Dermis lymphatic vessel endothelial cell (primary cell): ENCODE data around the gene HOXB3. TPM values are rescaled to one million over a fixed set of nuclear protein-coding genes. Genes with fewer than 3 reads are reported as not detected.

ENCODE experiments used
- total RNA-seq: library from RNA; depleted of rRNA; stranded (reverse); fragments of >200 nt; gene quantifications from 2 replicates; pipeline ENCODE4 v1.2.1, GENCODE V29; 2014

The HOXB3 gene
- 1.7 and 5.7 TPM in 2 replicates for total RNA-seq

DNA sequence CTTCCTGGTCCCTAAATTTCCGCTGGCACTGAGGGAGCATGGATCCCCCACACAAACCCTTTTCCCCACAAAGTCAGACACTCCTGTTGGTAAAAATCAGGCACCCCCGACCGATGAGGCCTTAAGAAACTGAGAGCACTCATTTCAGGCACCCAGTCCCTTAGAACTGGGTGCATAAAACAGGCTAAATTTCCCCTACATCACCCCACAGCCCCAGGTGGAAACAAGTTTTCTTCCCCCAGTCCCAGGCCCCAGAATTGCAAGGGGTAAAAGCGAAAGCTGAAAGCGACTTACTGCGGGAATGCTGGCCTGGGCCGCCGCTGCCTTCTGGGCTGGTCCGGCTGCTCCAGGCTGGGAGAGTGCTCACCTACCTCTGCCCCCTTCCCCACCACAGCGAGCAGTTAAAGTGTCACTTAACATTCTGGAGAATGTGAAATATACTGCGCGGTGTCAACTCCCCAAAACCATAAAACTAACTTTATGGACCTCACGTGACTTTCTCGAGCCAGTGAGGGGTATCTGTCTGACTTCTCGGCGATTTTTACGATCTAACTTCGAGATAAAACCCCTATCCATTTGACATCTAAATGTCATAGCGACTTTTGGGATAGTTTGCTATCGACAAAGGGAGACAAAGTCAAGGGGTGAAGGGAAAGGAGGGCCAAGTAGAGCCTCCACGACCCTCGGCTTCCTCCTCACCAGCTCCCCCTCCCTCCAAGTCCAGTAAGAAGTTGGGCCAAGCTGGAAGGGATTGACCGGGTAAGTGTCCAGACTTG, at the start of gene HOXB3:
Gene HOXB3 (minus strand): TSS at position 411 of the 776 bp plus-strand sequence. CDS start 37,767 bp downstream, outside the sequence.

DNA sequence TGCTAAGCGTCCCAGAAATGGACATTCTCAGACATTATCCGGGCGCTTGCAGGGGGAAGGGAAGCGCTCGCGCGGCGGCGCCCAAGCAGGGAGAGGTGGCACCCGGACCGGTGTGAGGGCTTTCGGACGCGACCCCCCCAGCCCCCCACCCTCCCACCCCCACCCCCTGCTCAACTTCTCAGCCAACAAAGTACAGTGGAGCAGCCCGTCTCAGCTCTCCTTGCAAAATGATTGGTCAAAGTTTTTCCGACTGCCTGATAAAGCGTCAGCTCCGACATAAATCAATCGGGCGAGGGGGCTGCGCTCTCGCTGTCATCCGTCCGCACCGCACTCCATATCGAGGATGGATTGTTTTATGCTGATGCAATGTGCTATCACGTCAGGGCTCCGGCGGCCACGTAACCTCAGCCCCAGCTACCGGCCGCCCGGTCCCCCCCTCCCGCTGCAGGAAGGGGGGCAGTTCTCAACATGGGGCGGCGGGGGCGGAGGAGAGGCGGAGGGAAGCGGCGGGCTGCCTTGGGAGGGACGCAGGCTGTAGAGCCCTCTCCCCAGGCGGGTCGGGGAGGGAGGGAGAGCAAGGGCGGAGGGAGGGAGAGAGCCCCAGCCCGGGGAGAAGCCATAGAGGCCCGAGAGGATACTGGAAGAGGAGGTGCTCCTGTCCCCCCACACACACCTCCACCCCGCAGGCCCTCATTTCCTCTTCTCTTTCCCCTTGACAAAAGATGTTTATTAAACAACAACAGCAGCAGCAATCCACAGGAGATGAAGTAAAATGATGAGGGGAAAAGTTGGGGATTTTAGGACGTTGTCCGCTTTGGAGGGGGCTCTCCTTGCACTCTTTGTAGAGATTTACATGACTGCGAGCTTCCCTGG, 36.4 kb upstream of the HOXB3 start, which contains the start of gene HOXB9:
Gene HOXB9 (minus strand): TSS at position 114 of the 873 bp plus-strand sequence. CDS start 89 bp downstream, at position 25.

DNA sequence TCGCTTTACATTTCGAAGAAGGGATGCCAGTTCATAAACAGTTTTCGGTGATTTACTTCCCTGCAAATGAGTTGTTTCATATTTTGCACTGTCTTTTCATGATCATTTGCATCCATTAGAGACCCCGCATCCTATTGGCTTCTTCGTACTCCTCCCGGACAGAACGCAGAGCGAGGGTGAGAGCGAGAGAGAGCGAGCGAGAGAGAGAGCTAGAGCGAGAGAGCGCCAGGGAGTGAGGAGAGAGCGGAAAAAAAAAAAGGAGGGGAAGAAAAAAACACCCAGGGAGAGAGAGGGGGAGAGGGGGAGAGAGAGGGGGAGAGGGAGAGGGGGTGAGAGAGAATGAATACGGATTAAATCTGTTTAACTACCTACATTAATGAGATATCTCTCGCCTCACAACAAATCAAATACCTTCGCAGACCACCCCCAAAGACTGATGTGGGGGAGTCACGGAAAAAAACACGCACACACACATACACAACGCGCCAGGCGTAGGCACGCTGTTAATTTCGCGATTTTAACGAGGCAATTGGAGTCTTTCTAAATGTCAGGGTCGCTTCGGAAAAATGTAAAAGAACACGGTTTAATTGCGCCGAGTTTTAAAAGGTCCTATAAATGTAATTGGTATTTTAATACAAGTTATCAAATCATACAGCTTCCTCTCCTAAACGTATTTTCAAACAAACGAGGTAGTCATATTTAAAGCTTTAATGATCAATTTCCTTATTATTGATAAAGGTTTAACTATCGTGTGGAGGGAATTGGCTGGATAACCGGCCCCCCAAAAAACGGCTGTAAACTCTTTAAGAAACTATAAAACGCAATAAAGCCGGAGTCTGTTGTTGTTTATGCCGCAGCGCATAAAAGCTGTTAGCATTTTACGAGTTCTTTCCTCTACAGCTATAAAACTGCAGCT, 25.3 kb upstream of the HOXB3 start, which contains the start of gene HOXB8:
Gene HOXB8 (minus strand): TSS at position 246 of the 916 bp plus-strand sequence. CDS start 588 bp downstream, outside the sequence.

DNA sequence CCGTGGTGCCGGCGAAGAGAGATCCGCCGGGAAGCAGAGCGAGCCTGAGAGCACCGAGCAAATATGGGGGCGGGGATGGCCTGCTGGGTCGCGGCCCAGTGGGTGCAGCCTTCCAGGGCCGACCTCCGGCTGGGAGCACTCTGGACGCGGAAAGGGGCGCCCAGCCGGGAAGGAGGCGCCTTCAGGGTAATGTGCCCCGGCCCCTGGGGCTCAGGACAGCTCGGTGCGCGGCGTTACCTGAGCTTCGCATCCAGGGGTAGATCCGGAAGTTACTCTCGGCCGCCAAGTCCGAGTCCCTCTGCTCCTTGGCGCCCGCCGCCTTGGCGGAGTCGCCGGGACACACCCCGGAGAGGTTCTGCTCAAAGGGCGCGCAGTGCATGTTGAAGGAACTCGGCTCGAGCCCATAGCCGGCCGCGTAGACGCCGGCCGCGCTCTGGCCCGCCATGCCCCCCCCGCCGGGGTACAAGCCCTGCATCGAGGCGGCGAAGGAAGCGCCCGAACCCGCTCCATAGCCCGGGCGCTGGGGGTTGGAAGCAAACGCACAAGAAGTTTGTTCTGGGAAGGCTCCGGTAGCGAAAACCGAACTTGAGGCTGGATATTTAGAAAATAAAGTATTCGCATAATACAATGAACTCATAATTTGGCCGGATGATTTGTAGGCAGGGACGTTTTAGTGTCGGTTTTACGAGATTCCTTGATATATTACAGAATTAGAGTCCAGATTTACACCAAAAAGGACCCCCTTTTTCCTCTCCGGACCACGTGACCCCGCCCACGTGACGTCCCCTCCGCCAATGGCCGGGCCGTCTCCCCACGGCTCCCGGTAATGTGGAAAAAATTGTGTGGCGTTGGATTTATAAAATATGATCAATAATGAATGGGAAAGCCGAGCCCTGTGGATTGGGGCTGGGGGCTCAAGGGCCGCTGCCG, 20.5 kb upstream of the HOXB3 start, which contains the start of gene HOXB7:
Gene HOXB7 (minus strand): TSS at position 736 of the 930 bp plus-strand sequence. CDS start 99 bp downstream, at position 637.

DNA sequence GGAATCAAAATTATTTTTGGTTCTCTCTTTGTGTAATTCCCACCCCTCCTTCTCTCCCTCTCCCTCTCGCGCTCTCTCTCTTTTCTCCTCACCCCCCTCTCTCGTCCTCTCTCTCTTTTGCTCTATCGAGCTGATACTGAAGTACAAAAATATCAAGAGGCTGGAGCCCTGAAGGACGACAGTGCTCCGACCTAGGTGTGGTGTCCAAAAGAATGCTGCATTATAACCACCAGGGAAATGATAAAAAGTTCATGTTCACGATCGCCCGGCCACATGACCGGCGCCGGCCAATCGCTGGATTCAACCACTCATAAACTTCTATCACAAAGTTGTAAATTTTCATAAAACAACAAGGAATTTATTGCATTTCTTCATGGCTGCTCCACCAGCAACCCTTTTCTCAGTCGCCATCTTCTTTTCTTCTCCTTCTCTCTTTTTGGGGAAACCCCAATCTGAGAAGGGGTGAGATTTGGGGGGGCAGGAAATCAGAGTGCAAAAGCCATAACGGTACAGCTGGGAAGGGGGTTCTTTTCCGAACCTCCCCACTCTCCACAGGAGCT, 14.8 kb upstream of the HOXB3 start, which contains the start of gene HOXB6:
Gene HOXB6 (minus strand): TSS at position 217 of the 560 bp plus-strand sequence. CDS start 6,836 bp downstream, outside the sequence.

DNA sequence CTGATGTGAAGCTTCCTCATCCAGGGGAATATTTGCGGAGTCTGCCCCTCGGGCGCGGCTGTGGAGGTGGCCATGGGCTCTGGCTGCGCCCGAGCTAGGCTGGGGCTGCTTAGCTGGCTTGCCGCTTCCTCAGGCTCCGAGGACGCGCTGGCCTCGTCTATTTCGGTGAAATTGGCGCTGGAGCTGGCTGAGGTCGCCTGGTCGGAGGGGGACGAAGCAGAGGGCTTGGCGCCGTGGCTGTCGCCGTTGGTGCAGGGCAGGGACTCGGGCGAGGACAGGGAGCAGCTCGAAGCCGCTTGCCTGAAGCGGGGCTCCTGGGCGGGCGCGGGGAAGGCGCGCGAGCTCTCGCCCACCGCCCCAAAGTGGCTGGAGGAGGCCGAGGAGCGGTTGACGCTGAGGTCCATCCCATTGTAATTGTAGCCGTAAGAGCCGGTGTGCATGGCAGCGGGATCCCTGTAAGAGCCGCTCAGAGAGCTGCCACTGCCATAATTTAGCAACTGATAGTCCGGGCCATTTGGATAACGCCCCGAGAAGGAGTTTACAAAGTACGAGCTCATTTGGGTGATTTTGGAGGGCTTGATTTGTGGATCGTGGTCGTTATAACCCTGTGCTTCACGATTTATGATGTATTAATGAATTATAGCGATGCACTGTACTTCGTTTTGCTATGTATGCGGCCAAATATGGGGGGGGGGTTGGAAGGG, 3.2 kb upstream of the HOXB3 start, which contains the start of gene HOXB5:
Gene HOXB5 (minus strand): TSS at position 654 of the 704 bp plus-strand sequence. CDS start 97 bp downstream, at position 557.

DNA sequence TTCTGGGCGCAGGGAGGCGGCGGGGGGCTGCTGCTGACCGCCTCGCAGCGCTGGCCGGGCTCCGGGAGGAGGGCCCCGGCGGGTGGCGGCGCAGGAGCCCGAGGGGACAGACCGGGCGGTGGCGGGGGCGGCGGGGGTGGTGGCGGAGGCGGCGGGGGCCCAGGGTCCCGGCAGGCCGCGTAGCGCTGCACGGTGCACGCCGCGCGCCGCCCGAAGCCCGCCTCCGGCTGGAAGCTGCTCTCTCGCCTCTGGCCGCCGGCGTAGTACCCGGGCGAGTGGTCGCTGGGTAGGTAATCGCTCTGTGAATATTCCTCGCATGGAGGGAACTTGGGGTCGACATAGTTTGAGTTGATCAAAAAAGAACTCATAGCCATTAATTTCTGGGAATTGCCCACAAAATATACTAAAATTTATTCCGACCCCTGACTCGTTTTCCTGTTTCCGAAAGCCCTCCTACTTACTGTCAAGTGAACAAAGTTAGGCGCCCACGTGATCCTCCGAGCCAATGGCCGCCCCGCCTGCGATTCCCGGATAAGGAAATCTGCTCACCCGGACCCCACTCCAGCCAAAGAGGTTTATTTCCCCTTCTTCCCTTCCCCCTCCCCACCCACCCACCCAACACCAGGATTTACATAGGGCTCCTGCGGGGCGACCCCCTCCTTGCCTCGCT, 12.0 kb downstream of the HOXB3 start, which contains the start of gene HOXB4:
Gene HOXB4 (minus strand): TSS at position 405 of the 670 bp plus-strand sequence. CDS start 31 bp downstream, at position 374.

DNA sequence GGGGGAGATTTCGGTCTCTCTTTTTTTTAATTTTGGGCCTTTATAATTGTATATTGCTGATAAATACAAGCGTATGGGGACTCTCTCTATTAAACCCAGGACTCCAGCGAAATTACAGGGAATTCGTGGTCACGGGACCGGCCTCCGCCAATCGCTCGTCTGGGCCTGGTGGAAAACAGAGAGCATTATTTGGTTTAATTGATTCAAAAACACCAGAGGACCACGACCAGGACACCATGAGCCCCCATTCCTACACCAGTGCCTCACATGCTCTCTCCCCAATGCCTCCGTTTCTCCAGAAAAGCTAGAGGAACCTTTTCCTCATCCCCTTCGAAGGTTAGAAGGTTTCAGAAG, 45.0 kb downstream of the HOXB3 start, which contains the start of gene HOXB2:
Gene HOXB2 (minus strand): TSS at position 88 of the 354 bp plus-strand sequence. CDS start 198 bp downstream, outside the sequence.

DNA sequence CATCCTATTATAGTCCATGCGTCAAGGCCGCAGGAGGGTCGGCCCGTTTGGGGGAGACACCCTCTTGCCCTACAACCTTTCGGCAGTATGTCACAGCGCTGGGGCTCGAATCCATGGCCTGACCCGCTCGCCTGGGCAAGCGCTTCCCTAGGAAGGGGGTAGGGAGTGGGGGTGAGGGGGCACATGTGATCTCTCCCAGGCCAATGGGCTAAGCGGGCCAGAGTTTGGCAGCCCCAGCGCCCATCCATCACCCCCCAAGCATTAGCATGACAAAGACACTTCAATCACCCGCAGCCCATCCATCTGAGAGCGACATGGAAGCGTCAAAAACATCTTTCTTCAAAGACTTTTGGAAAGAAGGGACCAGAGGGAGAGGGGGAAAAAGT, 59.2 kb downstream of the HOXB3 start, which contains the start of gene HOXB1:
Gene HOXB1 (minus strand): TSS at position 125 of the 386 bp plus-strand sequence. CDS start 107 bp downstream, at position 18.

Other genes with a start within 250 kb of the HOXB3 start
- gene SKAP1, start 160.0 kb downstream of the HOXB3 start, total RNA-seq: 0.09 TPM in 1 of 2 replicates, not detected in the other
- gene HOXB1, start 59.2 kb downstream of the HOXB3 start, total RNA-seq: not detected in 2 replicates
- gene HOXB2, start 45.1 kb downstream of the HOXB3 start, total RNA-seq: 0.09 and 0.76 TPM in 2 replicates
- 0.76 and 1.4 TPM in 2 replicates for gene HOXB4, start 11.9 kb downstream of the HOXB3 start, total RNA-seq
- under 0.01 and 0.11 TPM in 2 replicates for gene HOXB5, start 3.5 kb upstream of the HOXB3 start, total RNA-seq
- gene HOXB6, start 14.7 kb upstream of the HOXB3 start, total RNA-seq: 1.7 and 4.8 TPM in 2 replicates
- 2.7 and 10.3 TPM in 2 replicates for gene HOXB7, start 20.8 kb upstream of the HOXB3 start, total RNA-seq
- 0.09 and 1.7 TPM in 2 replicates for gene HOXB8, start 25.1 kb upstream of the HOXB3 start, total RNA-seq
- under 0.01 and 0.43 TPM in 2 replicates for gene HOXB9, start 36.1 kb upstream of the HOXB3 start, total RNA-seq
- gene PRAC1, start 132.3 kb upstream of the HOXB3 start, total RNA-seq: not detected in 2 replicates
- not detected in 2 replicates for gene PRAC2, start 132.9 kb upstream of the HOXB3 start, total RNA-seq
- gene HOXB13, start 138.5 kb upstream of the HOXB3 start, total RNA-seq: not detected in 2 replicates
- gene TTLL6, start 227.0 kb upstream of the HOXB3 start, total RNA-seq: under 0.01 TPM in 1 of 2 replicates, not detected in the other
- 38.7 and 50.8 TPM in 2 replicates for gene CALCOCO2, start 240.8 kb upstream of the HOXB3 start, total RNA-seq